ENCODE measurements around the gene MAGEE1.

Gene MAGEE1, protein sequence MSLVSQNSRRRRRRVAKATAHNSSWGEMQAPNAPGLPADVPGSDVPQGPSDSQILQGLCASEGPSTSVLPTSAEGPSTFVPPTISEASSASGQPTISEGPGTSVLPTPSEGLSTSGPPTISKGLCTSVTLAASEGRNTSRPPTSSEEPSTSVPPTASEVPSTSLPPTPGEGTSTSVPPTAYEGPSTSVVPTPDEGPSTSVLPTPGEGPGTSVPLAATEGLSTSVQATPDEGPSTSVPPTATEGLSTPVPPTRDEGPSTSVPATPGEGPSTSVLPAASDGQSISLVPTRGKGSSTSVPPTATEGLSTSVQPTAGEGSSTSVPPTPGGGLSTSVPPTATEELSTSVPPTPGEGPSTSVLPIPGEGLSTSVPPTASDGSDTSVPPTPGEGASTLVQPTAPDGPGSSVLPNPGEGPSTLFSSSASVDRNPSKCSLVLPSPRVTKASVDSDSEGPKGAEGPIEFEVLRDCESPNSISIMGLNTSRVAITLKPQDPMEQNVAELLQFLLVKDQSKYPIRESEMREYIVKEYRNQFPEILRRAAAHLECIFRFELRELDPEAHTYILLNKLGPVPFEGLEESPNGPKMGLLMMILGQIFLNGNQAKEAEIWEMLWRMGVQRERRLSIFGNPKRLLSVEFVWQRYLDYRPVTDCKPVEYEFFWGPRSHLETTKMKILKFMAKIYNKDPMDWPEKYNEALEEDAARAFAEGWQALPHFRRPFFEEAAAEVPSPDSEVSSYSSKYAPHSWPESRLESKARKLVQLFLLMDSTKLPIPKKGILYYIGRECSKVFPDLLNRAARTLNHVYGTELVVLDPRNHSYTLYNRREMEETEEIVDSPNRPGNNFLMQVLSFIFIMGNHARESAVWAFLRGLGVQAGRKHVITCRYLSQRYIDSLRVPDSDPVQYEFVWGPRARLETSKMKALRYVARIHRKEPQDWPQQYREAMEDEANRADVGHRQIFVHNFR

DNA sequence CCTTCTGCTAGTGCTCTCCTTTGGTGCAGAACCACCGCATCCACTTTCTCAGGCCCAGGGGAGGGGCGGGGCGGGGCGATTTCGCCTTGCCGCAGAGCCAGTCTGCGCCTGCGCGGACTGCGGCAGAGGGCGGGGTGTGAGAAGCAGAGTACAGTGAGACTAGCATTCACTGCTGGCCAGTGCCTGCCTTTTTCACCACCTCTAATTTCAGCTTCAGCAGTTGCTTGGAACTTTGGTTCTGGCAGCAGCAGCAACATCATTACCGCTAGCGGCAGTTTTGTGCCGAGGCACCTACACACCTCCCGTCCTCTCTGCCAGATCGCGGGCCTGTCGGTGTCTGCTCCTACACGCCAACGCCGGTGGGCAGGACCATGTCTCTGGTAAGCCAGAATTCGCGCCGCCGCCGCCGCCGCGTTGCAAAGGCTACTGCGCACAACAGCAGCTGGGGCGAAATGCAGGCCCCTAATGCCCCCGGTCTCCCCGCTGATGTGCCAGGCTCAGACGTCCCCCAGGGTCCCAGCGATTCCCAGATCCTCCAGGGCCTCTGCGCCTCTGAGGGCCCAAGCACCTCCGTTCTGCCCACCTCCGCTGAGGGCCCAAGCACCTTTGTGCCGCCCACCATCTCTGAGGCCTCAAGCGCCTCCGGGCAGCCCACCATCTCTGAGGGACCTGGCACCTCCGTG is at the start of gene MAGEE1:
Gene MAGEE1 (plus strand): TSS at position 151 of the 683 bp plus-strand sequence. CDS start 221 bp downstream, at position 372.
- peak; percentile 47 for DNase-seq

DNA sequence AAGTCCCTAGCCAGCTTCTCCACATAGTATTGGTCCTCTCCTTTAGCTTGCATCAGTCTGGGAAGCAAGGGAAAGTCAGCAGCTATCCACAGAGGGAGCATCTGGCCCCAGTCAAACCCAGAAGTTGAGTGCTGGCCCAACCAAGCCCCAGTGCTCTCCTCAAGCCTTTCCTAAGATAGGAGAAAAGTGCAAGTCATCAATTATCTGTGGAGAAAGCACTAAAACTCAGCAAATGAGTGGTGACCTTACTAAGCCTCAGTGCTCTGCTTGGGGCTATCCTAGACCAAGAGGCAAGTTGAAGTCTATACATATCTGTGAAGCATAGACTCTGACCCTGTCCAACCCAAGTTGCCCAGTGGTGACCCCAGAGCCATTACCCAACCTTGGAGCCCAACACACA is 28.5 kb upstream of the MAGEE1 start:
- DNase-seq = no peak

DNA sequence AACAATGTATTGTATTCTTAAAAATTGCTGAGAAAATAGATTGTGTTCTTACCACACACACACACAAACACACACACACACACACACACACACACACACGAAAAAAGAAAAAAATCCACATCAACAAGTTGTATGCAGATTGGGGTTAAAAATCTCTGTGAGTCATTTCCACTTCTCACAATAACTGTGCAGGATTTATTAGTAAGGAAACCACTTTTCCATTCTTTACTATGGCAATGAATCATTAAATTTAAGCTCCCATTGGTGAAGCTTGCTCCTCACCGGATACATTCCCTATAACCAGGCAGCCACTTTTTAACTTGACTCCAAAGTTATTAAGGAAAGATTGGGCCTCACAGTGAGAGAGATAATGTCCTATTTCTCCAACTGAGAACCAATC is 19.7 kb upstream of the MAGEE1 start:
- no peak for DNase-seq

DNA sequence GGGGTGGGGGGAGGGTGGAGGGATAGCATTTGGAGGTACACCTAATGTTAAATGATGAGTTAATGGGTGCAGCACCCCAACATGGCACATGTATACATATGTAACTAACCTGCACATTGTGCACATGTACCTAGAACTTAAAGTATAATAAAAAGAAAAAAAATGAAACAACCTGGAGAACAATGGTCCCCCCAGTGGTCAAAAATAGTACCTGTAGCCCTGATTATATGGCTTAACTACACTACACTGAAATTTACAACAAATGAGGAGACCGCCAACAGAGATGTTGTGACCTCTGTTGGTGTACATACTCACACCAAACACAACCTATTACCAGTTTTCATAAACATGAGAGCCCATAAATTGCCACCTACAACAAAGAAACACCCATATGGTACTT is 7.3 kb upstream of the MAGEE1 start:
- no peak for DNase-seq

DNA sequence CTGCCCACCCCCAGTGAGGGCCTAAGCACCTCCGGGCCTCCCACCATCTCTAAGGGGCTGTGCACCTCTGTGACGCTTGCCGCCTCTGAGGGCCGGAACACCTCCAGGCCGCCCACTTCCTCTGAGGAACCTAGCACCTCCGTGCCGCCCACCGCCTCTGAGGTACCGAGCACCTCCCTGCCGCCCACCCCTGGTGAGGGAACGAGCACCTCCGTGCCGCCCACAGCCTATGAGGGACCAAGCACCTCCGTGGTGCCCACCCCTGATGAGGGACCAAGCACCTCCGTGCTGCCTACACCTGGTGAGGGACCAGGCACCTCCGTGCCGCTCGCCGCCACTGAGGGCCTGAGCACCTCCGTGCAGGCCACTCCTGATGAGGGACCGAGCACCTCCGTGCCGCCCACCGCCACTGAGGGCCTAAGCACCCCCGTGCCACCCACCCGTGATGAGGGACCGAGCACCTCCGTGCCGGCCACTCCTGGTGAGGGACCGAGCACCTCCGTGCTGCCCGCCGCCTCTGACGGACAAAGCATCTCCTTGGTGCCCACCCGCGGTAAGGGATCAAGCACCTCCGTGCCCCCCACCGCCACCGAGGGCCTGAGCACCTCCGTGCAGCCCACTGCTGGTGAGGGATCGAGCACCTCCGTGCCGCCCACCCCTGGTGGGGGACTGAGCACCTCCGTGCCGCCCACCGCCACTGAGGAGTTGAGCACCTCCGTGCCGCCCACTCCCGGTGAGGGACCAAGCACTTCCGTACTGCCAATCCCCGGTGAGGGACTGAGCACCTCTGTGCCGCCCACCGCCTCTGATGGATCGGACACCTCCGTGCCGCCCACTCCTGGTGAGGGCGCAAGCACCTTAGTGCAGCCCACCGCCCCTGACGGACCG is 977 bp downstream of the MAGEE1 start:
- DNase-seq = peak; percentile 8

DNA sequence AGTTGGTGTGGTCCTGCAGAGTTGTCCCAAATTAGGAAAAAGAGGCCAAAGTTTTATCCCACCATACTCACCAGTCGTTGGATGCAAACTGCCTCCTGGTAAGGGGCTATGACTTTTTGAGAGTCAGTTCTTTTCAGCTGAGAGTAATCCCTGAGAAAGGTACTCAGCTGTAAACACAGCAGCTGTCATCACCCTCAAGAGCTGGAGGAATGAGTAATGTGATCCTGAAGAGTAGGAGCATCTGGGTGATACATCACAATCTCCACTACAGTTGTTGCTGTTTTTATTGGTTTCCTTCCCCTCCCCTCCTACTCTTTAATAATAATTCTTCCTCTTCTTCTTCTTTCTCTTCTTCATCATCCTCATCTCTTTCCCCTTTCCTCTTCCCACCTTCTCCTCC is 5.7 kb downstream of the MAGEE1 start:
- DNase-seq = no peak

DNA sequence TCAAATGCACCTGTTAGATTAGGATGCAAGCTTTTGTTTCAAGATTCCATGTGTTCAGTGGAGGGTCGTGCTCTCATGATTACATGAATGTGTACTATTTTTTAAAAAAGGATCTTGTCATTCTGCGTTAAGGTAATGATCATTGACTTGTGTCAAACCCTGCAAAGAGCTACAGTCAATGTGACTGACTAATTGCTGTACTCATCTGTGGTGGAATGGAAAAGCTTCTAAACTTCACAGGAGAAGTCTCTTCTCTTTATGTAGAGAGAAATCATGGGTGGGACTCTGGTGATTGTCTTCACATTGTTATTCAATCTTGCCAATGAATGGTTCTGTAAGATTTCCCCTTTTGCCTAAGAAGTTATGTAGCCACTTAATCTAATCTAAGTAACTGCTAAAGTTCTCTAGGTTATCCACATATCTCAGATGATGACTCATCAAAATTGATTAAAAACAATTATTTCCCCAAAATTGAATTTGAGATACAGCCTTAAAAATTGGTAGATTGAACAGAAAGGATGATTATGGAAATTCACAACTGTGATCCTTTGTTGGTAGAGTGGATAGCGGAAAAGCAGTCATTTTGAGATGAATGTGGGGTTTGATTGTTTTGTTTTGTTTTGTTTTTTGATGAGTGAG is 6.7 kb downstream of the MAGEE1 start:
- DNase-seq = no peak

DNA sequence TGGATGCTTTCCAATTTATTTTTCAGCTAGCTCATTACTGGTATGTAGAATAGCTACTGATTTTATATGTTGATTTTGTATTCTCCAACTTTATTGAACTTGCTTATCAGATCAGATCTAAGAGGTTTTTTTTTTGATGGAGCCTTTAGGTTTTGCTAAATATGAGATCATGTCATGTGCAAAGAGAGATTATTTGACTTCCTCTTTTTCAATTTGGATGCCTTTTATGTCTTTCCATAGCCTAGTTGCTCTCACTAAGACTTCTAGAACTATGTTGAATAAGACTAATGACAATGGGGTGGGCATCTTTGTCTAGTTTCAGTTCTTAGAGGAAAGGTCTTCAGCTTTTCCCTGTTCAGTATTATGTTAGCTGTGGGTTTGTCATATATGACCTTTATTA is 11.7 kb downstream of the MAGEE1 start:
- no peak for DNase-seq

DNA sequence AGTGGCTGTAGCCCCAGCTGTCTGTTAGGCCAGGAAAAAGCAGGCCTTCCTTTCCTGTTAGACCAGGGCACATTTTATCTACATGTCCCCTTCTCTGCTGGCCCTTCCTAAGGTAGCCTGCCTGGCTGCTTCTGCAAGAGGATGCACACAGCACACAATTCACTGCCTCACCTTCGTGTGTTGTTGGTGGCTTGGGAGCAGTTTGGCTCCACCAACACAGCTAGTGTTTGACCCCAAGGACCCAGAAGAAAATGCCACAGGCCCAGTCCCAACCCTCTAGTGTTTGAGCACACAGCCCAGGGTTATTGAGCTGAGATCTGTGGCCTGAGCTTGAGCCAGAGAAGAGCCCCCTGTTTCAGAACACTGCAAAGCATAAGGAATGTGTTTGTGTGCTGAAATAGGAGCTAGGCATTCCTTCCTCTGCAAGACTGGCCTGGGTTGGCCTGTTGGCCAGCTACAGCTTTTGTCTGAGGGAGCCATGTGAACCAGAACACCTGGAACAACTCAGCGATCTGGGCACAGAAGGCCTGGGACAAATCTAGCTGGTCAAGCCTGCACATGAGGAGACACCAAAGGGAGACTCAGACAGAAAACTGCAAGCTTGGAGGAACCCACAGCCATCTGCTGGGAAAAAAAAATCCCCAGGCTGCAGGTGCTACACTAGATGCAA is 26.4 kb downstream of the MAGEE1 start:
- DNase-seq = no peak

DNA sequence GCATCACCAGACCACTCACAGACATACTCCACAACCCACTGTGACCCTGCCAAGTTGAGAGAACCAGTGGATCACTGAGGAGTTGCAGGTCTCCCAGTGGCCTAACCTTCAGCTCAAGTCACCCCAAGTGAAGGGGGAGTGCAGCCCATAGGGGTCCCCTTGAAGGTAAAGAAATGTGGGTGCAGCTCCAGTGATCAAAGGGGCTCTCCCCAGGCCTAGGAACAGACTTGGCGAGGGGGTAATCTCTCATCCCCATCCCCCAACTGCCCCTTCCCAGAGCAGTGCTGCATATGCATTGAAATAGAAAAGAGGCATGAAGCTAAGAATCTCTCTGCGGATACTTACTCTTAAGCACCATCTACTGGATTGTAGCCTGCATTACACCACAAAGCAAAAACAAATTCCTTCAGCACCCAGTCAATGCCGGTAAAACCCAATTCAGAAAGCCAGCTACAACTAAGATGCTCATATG is 27.0 kb downstream of the MAGEE1 start:
- DNase-seq = no peak

DNA sequence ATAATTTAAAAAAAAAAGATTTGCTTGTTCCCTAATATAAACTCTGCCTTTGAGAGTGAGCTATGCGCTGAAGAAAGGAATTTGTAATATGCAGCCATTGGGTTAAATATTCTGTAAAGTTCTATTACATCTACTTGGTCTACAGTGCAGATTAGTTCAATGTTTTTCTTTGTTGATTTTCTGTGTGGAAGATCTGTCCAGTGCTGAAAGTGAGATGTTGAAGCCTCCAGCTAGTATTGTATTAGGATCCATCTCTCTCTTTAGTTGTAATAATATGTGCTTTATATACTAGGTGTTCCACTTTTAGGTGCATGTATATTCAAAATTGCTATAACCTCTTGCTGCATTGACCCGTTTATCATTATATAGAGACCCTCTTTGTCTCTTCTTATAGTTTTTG is 49.8 kb downstream of the MAGEE1 start:
- no peak for DNase-seq
